HG03354 (cell line): ENCODE measurements around the gene SMOC2.

Experiments
- ATAC-seq: cut with Tn5 transposase; IDR thresholded peaks from one replicate; pipeline ENCODE4 v1.9.1; 2021; ENCODE audit warnings: mild to moderate bottlenecking; ENCODE audit not compliant: unreplicated experiment, poor library complexity, severe bottlenecking

The SMOC2 gene

DNA sequence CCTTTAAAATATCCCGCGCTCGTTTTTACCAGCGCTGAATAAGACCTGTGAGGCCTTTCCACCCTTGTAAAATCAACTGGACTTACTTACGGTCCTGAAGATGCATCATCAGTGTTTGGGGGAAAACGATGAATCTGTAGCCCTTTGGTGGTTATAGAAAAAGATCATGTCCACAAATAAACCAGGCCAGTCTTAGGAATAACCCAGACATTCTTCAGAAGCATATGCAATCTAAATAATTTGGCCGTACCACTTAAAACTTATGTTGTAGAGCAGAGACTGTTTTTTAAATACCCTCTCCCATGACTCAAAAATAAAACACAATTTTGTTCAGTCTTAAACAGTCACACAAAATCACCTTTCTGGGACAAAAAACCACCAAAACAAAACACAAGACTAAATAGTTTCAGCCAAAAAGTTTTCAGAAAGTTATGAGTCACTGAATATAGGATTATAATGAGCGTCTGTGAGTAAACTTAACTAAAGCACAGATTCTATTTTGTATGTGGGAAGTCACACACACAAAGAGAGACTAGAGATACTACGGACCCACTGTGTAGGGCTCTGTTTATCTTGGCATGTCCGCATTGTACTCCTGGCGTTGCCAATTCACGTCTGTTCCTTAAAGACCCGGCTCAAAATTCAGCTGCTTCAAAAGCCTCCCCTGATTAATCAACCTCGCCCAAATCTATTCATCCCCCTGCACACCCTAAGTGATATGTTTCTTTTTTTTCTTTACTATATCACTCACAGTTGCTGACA is 26.5 kb upstream of the SMOC2 start:
- ATAC-seq: no peak

DNA sequence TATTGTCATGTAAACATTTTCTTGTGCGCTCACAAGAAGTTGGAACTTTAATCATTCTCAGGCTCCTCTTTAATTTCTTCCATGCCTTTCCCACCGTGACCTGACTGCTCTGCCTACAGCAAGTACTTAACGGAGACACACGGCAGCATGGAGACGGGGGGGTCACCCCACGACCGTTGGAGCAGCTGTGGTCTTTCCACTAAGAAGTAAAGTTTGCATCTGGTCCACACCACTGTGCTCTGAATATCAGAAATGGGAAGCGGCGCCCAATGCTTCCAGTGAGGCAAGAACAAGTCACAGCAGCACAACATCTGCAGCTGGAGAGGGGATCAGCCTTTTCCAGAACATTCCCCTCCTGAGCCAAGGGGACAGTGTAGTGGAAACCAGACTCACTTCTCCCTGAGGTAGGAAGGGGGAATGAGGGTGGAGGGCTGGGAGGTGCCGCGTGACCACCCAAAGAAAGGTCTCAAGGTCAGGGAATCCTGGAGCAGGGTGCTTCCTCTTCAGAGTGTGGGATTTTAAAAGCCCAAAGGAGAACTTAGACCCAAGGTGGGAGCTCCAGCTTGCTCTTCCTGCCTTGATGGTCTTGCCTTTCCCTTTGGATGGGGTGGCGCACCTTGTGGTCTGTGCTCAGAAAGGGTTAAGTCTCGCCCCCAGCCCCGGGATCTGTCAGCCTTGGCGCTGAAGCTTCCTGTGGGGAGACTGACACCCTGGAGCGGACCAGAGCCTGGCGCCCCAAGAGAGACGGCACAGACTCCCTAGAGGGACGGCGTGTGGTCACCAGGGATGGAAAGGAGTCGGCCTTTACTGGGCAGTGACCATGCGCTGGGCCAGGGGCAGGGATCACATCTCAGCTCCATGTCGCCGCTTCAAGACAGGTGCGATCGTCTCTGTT is 25.6 kb upstream of the SMOC2 start:
- no peak for ATAC-seq

DNA sequence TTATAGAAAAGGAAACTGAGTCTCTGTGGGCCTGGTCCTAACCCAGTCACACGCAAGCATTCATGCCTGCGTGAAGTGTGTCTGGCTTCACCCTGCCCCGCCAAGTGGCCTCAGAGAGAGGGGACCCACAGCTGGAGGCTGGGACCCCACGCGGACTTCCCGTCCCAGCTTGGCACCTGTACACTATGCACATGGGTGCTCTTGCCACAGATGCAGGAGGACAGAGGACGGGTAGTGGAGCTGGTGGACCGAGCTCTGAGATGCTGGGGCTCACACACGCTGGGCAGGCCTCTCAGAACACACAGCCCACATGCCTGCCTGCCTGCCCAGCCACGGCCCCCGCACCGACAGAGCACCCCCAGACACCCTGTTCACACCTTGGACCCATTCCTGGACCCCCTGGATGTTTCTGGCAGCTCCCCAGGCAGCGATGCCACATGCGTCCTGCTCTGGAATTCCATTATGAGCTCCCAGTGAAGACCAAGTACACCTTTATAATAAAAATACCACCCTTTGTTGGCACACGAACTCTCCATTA is 24.9 kb upstream of the SMOC2 start:
- no peak for ATAC-seq

DNA sequence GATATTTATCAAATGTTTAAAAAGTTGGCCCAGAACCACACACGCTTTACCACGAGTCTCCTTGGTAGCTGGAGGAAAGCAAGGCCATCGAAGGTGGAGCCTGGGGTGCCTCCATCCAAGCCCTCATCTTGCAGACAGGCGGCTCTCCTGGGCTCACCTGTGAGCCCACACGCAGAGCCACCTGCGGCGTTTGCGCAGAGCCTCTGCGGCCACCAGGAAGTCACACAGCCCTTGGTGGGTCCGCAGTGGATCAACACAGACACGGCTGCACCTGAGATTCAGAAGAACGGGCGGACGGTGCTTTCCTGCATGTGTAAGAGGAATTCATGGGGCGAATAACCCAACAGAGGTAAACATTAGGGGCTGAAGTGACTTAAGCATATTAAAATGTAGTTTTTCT is 24.5 kb upstream of the SMOC2 start:
- no peak for ATAC-seq

DNA sequence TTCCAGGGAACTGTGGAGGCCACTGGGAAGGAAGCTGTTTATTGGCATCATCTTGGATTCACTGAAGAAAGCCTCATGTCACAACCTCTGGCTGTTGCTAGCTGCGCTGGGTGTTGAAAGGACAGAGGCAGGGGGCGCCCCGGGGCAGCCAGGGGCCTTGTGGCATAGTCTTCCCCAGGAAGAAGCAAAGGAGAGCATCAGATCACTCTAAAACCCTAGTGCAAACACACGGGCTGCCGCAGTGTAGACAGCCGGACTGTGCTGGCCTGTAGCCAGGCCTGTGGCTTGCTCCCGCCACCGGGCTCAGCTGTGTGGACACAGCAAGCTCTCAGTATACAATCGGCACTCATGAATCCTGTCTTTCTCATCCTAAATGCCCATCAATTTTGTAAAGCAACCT is 23.8 kb upstream of the SMOC2 start:
- no peak for ATAC-seq

DNA sequence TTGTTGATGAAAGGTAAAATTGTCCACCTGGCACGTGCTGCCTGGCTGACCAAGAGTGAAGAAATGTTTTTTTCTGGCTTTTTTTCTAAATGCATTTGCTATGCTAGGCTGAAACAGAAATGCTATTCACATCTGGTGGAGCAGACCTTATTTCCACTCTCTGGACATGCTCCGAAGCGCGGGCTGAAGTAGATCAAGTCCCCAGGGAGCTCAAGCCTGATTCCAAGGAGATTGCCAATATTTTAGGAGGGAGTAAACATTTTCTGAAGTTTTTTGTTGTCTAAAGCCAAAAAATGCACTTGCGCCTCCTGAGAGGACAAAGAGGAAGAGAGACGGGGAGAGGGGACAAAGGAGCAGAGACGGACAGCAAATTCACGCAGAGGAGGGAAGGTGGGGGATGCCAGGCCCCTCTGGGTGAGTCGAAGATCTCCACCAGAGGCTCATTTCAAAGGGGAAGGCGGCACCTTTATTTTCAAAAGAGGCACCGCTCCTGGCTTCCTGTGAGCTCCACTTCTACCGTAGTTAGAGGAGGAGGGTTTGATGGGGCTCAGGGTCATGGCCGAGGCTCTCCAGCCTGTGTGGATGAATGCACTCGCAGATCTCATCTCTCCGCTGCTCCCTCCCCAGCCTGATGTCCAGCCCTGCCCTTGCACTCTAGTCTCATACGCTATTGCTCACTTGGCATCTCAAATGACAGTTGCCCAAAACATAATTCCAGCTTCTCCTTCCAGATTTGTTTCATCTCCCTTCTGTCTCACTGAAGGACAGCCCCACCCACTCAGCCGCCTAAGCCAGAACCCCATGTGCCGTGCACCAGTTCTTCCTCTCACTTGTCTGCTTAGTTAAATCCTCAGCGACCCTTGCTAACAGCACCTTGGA is 23.1 kb upstream of the SMOC2 start:
- no peak for ATAC-seq

DNA sequence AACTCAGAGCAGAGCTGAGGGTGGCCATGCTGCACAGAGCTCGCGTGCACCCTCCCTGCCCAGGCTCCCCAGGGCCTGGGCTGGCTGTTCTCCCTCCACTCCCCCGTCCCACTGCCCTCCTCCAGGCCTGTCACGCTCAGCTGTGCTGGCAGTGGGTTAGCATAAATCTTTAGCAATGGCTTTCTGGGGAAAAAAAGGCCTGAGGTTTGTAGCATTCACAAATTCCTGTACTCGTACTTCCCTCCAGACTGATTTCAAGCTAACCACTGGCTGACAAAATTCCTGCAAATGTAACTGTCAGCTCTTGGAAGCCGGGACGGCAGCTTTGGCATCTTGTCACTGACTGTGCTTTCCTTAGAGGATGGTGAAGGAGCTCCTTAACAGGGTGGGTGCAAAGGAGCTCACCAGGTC is 22.3 kb upstream of the SMOC2 start:
- no peak for ATAC-seq

DNA sequence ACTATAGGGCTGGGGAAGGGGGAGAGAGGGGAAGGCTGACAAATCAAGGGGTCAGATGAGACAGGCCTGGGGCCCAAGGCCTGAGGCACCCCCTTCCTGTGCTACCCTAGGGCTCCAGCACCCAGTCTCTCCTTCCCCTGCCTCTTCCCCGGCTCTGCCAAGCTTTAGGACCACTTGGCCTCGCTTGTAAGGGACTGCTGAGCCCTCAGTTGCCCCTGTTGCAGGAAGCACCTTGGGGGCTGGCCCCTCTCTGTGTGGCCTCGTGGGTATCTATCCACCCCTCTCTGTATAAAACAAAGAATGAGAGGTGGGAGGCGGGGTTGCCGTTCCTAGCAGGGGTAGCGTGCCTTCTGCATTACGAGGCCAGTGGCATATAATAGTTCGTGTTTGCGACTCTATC is 21.4 kb upstream of the SMOC2 start:
- no peak for ATAC-seq

DNA sequence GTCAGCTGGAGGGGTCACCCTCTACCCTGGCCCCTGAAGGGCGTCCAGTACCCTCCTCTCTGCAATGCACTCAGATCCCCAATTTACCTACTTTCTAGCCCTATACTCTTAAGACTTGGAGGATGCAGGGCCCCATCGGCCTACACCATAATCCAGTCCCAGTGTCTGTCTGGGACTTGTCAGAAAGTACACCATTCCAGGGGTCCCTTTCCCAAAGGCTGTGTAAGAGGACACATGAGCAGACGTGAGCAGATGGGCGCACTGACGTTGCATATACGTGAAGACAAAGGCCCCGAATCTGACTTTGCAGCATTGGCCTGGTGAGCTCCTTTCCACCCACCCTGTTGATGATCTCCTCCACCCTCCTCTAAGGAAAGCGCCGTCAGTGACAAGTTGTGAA is 20.9 kb upstream of the SMOC2 start:
- ATAC-seq: no peak

DNA sequence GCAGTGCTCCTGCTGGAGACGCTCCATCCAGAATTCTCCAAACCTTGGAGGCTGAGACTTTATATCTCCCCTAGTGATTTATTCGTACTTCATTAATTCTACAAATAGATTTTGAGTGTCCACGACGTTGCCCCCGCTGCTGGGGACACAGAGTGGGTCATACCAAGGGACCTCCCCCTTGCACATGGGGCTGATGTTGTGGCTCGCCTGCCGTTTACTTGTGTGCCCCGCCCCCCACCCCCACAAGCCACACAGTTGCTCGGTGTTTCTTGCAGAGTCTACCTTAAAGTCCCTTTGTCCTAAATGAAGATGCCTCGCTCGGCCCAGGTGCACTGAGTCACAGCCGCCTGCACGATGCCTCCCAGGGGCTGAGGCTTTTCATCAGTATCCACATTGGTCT is 20.3 kb upstream of the SMOC2 start:
- no peak for ATAC-seq

DNA sequence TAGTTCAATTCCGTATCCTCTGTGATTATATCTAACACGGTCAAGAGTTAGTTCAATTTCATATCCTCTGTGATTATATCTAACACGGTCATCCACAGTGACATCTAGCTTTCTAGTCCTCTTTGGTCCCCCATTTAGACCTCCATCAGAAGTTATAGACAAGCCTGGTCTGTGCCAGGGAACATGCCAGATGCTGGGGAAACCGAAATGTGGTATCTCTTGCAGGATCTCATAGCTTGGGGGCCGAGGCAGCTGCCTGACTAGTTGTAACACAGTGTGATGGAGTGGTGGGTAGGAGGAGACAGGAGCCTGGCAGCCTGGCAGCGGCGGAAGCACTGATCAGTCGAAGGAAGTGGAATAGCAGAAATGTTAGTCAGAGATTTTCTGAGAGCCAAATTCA is 13.8 kb upstream of the SMOC2 start:
- no peak for ATAC-seq

DNA sequence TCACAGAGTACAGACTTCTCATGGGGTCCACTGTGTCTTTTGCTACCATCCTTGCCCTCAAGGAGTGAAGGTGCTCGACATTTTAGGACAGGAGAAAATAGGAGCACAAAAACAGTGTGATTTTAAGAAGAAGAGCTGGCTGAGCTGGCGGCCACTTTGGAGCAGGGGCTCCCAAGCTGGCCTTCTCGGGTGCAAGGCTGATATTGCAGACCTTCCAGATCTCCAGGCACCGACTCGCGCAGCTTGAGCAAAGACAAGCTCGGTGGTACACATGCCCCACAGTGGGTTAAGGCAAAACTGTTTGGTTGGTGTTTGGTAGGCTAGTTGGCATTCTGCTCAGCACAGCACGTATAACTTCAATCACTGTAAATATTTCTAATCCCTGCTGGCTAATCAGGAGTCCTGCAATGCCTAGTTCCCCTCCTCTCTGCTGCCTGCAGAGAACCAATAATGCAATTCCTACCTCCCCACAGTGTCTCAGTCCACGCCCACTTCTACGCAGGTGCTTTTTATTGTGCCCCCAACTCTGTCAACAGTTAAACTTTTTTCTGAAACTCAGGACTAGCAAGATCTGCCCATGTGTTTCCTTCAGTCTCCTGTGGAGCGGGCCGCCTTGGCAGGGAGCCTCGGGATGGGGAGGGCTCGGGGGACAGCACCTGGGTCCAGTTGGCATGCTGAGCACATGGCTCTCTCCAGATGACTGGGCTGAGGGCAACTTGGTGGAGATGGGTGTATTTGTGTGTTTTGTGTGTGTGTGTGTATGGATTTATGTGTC is 12.7 kb upstream of the SMOC2 start:
- ATAC-seq: no peak

DNA sequence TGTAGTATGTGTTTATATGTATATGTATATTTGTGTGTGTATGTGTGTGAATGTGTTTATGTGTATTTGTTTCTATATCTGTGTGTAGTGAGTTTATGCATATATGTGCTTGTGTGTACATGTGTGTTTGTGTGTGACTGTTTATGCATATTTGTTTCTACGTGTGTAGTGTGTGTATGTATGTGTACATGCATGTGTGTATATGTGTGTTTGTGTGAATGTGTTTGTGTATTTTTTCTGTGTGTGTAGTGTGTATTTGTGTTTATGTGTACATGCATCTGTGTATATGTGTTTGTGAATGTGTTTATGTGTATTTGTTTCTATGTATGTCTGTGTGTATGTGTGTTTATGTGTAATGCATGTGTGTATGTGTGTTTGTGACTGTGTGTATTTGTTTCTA is 12.1 kb upstream of the SMOC2 start:
- no peak for ATAC-seq

DNA sequence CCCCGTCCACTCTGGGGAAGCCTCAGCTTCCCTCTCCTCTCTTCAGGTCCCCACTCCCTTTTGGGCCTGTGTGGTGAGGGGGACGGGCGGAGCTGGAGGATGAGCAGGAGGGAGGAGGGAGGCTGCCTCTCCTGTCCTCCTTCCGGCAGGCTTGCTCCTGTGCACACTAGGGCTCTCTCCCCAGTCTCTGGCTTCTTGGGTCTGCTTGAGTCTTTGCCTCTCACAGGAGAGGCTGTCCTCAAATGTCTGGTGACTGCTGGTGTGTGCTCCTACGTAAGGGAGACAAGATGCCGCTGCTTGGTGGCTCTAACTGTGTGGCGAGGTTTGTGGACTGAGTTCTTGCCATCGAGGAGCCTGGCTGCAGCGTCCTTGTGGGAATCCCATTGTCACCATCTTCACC is 8.8 kb upstream of the SMOC2 start:
- ATAC-seq: no peak

DNA sequence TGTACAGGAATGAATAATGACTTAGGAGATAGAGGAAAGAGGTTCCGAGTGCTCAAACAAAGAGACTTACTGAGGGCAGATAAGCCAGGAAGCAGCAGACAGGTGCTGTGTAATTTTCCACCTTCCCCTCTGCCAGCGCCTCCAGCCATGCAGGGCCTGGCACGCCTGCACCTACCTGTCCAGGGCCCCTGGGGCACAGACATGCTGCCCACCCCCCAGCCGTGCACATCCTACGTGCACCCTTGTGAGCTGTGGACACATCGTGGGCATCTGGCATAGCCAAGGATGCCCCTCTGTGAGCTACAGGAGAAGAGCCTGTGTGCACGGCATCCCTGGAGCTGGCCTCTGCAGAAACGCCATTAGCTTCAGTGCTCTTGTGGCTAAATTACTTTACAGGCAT is 7.1 kb upstream of the SMOC2 start:
- no peak for ATAC-seq

DNA sequence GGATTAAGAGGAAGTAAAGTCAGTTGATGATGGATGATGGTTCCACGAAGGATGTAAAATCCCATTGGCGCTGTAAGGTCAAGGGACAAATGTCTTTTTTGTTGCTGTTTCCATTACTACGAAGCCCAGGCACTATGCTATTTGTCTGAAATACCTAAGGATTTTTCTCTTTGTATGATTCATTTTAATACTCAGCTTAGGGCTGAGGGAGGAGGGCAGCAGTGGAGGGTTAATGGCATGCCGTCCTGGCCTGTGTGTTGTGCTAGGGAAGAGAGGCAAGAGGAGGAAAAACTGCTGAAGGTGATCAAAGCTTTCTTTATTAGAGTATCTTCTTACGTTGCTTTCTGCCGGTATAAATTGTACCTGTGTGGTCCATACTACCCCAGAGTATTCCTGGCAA is 6.5 kb upstream of the SMOC2 start:
- ATAC-seq: no peak

DNA sequence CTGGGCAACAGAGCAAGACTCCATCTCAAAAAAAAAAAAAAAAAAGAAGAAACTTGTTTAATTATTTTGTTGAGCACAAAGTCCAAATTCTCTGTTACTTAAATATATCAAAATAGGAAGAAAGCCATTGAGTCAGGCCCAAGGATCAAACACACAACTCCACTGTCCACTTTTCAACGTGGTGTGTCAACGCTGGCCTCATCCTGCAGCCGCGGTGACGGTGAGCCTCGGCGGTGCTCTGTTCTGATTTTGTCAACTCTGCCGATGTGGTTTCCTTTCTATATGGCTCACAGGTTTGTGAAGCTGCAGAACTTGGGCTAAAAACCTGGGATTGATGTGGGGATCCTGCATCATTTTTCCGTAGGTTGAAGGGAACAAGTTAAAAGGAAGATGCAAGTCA is 3.2 kb upstream of the SMOC2 start:
- ATAC-seq: no peak

DNA sequence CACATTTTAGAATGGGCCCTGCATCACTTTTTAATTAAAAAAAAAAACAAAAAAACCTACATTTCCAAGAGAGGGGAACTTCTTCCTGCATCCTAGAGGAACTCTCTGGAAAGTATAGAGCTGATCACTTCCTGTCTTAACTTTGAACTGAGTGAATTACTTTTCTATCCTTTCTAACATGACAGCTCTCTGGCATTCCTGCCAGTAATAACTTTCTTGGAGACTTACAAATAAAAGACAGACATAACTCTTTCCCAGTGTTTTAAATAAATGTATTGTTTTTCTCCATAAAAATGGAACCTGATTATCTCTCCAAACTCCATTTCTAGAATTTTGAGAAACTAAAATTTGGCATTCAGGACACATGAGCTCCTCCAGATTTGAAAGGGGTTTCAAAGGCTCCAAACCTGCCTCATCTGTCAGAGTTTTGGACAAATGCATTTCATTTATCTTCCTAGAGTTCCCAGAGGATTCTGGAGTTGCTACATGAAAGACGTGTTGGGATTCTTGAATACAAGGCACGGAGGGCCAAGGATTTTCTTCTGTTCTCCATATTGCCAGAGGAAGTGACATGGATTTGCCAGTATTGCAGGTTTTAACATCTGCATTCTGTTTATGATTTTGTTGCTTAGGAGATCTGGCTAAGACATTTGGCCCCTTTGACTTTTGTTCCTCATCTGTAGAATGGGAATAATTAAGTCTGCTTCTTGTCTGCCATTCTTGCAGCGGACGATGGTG is 2.0 kb upstream of the SMOC2 start:
- no peak for ATAC-seq
